Stimulated activated CD4-positive, alpha-beta T cell treated with anti-CD3 and anti-CD28 coated beads, Interleukin-12 subunit alpha, Interleukin-12 subunit beta, amount 100 ng/mL, for 24 hours (primary cell): Measurements from ENCODE around the gene ZNRF3.
"Not testable (repeated sequence)": the region's sequence is repeated elsewhere in the genome, so short reads cannot be mapped to it uniquely, and the experiment has no call there.

ENCODE experiments used
- DNase-seq, 2 experiments: peaks; one replicate each; pipeline ENCODE4 v3.0.0-alpha.2; 2020; ENCODE audit warnings: low read depth in 2 of 2

The ZNRF3 gene

GRCh38 chr22:28884747-28885350 lies 1.5 kb downstream of the ZNRF3 start:
- DNase-seq = no peak

GRCh38 chr22:28885939-28886338 lies 2.6 kb downstream of the ZNRF3 start:
- DNase-seq = no peak

GRCh38 chr22:28886679-28887078 lies 3.3 kb downstream of the ZNRF3 start:
- not testable (repeated sequence) for DNase-seq

- no peak for DNase-seq
These were observed 4.5 kb downstream of the ZNRF3 start for GRCh38 chr22:28887725-28888459.

- no peak for DNase-seq
These were observed 6.2 kb downstream of the ZNRF3 start for GRCh38 chr22:28889478-28890024.

GRCh38 chr22:28891156-28891733 lies 7.9 kb downstream of the ZNRF3 start:
- DNase-seq = no peak

GRCh38 chr22:28892175-28892731 lies 8.9 kb downstream of the ZNRF3 start:
- no peak for DNase-seq

GRCh38 chr22:28893810-28894209 lies 10.4 kb downstream of the ZNRF3 start:
- no peak for DNase-seq

GRCh38 chr22:28894334-28894733 lies 11.0 kb downstream of the ZNRF3 start:
- DNase-seq = no peak

- DNase-seq = no peak
These were observed 11.4 kb downstream of the ZNRF3 start for GRCh38 chr22:28894807-28895206.

GRCh38 chr22:28896611-28897010 lies 13.2 kb downstream of the ZNRF3 start:
- DNase-seq = no peak

- DNase-seq = no peak
These were observed 14.9 kb downstream of the ZNRF3 start for GRCh38 chr22:28898233-28898629.

GRCh38 chr22:28899199-28899853 lies 16.0 kb downstream of the ZNRF3 start:
- DNase-seq = peak in 1 of 2 experiments; percentile 27

GRCh38 chr22:28900379-28900925 lies 17.1 kb downstream of the ZNRF3 start:
- no peak for DNase-seq

GRCh38 chr22:28902490-28902889 lies 19.1 kb downstream of the ZNRF3 start:
- no peak for DNase-seq

- DNase-seq = no peak
These were observed 19.7 kb downstream of the ZNRF3 start for GRCh38 chr22:28903080-28903479.

- no peak for DNase-seq
These were observed 20.4 kb downstream of the ZNRF3 start for GRCh38 chr22:28903729-28904128.

GRCh38 chr22:28904211-28904896 lies 21.0 kb downstream of the ZNRF3 start:
- DNase-seq = no peak

- DNase-seq = no peak
These were observed 22.0 kb downstream of the ZNRF3 start for GRCh38 chr22:28905256-28905832.

- no peak for DNase-seq
These were observed 22.9 kb downstream of the ZNRF3 start for GRCh38 chr22:28906312-28906711.
